SK-N-SH (cell line): ENCODE results near the gene PLEKHG1.

Experiments used
- CHD2 ChIP-seq: fragments of 150-350 bp; IDR thresholded peaks from 2 replicates; pipeline ENCODE4 v1.6.1; 2018; ENCODE audit warnings: low read length; ENCODE audit not compliant: partially characterized antibody
- CTCF ChIP-seq: fragments of 200-600 bp; sonication (generic); IDR thresholded peaks from 2 replicates; pipeline ENCODE4 v1.6.1; 2017; ENCODE audit warnings: antibody characterized with exemption, mild to moderate bottlenecking, moderate library complexity
- EP300 ChIP-seq, 2 experiments: IDR thresholded peaks; 2 replicates each; pipeline versions ENCODE4 v1.4.0 to v1.6.1; 2012; ENCODE audit warnings: borderline replicate concordance in 1 of 2, low read depth in 1 of 2, low read length in 1 of 2
- EZH2phosphoT487 ChIP-seq: fragments of 200-600 bp; sonication (generic); IDR thresholded peaks from 2 replicates; pipeline ENCODE4 v1.6.1; 2017; ENCODE audit warnings: low read depth, mixed run types, mild to moderate bottlenecking, antibody characterized with exemption, moderate library complexity, borderline replicate concordance
- JUND ChIP-seq: IDR thresholded peaks from 2 replicates; pipeline ENCODE4 v1.4.0; 2012
- MAX ChIP-seq: IDR thresholded peaks from 2 replicates; pipeline ENCODE4 v1.4.0; 2012; ENCODE audit warnings: low read depth
- NRF1 ChIP-seq: IDR thresholded peaks from 2 replicates; pipeline ENCODE4 v1.6.1; 2012; ENCODE audit warnings: low read depth, mild to moderate bottlenecking, low read length
- POLR2AphosphoS5 ChIP-seq: IDR thresholded peaks from 2 replicates; pipeline ENCODE4 v1.6.1; 2012; ENCODE audit warnings: low read depth, low read length
- RFX5 ChIP-seq: IDR thresholded peaks from 2 replicates; pipeline ENCODE4 v1.6.1; 2012; ENCODE audit warnings: mild to moderate bottlenecking, improper control_type of control experiment, low read length
- TCF12 ChIP-seq: IDR thresholded peaks from 2 replicates; pipeline ENCODE4 v1.4.0; 2012
- TEAD4 ChIP-seq: IDR thresholded peaks from 2 replicates; pipeline ENCODE4 v1.4.0; 2012; ENCODE audit warnings: mild to moderate bottlenecking, borderline replicate concordance; ENCODE audit not compliant: insufficient read depth
- USF1 ChIP-seq: IDR thresholded peaks from 2 replicates; pipeline ENCODE4 v1.4.0; 2012; ENCODE audit warnings: low read depth, borderline replicate concordance
- ZBTB33 ChIP-seq: IDR thresholded peaks from 2 replicates; pipeline ENCODE4 v1.4.0; 2012; ENCODE audit warnings: low read depth, borderline replicate concordance

GRCh38 chr6:150579611-150580010, 20.1 kb upstream of the PLEKHG1 start:
- TF ChIP-seq USF1 (no peak), POLR2AphosphoS5 (no peak), EZH2phosphoT487 (no peak), NRF1 (no peak), ZBTB33 (no peak), CTCF (no peak), TEAD4 (no peak), TCF12 (no peak), MAX (no peak), CHD2 (no peak), RFX5 (no peak), EP300 (IDR thresholded peaks at IDR 0.05; ENCODE audit: borderline replicate concordance in 1 of 2, low read depth in 1 of 2, low read length in 1 of 2) (no peak), JUND (no peak)
